HG02759 (cell line): ENCODE data around the gene CIC.

ENCODE experiments used
- ATAC-seq: cut with Tn5 transposase; IDR thresholded peaks from one replicate; pipeline ENCODE4 v1.9.1; 2021; ENCODE audit warnings: mild to moderate bottlenecking, moderate library complexity; ENCODE audit not compliant: unreplicated experiment

Gene CIC

DNA sequence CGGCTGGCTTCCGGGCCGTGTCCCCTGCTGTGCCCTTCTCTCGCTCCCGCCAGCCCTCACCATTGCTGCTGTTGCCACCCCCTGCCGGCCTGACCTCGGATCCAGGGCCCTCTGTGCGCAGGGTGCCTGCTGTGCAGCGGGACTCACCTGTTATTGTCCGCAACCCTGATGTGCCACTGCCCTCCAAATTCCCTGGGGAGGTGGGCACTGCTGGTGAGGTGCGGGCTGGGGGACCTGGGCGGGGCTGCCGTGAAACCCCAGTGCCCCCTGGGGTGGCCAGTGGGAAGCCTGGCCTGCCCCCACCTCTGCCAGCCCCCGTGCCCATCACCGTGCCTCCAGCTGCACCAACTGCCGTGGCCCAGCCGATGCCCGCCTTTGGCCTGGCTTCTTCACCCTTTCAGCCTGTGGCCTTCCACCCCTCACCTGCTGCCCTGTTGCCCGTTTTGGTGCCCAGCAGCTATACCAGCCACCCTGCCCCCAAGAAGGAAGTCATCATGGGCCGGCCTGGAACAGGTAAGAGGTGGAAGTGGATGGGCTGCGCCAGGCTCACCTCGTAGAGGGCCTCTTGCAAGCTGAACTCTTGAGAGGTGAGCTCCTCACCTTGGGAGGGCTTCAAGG is 5.1 kb downstream of the CIC start:
- ATAC-seq: no peak

DNA sequence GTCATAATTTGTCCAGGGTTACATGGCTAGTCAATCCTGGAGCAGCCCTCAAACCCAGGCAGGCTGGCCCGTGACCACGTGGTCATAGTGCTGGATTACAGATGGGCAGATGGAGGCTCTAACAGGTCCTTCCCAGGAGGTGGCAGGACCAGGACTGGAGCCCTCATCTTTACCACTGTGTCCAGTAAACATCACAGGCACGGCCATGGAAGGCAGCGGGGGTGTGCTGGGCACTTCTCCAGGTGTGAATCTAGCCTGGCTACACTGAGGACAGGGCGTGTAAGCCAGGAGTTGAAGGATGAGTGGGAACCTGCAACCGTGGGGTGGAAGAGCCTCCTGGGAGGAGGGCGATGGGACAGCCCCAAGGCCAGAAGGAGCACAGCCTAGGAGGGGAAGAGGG is 6.1 kb downstream of the CIC start:
- ATAC-seq: no peak

DNA sequence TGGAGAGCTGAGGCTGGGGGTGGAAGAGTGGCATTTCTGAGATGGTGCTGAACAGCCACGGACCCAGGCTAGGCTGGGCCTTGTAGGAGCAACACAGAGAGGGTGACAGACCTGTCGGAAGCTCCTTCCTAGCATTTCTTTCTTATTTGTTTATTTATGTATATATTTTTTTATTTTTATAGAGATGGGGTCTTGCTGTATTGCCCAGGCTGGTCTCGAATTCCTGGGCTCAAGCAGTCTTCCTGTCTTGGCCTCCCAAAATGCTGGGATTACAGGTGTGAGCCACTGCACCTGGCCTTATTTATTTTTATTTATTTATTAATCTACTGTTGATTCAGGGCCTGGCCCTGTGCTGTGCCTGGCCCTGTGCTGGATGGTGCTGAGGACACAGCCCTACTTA is 6.5 kb downstream of the CIC start:
- ATAC-seq: no peak

DNA sequence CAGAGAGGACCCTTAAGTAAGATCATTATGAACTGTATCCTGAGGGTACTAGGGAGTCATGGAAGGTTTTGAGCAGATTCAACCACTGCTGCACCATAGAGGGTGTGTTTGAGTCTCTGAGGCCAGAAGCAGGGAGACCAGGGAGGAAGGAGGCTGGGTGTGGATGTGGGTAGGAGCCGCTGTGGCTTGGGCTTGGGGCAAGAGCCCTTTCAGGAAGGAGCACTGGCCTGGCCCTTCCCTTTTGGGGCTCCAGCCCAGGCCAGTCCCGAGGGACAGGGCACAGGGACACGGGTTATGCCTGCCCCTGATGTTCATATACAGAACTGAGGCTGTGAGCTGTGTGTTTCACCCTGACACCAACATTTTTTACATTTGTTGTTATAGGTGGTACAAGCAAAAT is 7.2 kb downstream of the CIC start:
- no peak for ATAC-seq

DNA sequence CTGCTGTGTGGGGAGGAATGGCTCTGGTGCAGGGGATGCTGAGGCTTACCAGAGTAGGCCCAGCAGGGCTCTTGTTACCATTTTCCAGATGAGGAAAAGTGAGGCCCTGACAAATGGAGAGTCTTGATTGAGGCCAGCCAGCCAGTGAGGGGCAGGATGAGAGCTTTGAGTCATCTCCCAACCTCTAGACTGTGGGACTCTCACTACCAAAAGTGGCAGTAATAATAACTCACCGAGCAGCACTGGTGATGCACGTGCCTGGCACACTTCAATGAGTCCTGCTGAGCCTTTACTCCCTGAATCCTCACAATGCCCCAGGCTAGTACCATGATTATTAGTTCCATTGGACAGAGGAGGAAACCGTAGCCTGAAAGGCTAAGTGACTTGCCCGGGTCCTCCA is 7.8 kb downstream of the CIC start:
- ATAC-seq: no peak

DNA sequence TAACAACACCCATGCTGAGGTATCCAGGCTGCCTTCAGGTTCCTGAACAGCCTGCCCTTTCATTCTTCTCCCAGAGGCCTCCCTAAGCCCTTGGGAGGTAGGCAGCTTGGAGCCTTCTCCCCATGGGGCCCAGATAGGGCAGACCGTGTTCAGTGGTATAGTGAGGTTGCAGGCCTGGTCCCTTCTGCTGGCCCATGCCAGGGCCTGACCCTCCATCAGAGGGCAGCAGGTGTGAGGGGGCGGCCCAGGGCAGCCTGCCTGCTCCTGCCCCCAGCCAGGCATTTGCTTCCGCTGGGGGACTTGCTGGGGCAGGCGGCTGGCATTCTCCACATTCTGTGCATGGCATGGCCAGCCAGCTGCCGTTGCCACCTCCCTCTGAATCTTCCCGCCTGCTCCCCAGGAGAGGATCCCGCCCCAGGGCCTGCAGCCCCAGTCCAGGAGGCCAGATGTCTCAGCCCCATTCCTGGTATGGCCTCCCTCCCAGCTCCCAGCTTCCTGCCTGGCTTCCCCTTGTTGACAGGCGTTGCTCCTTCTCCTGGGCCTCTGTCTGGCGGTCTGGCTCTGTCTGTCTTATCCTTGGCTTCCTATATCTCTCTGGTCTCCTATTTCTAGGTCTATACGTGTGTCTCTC is 8.9 kb downstream of the CIC start:
- no peak for ATAC-seq

DNA sequence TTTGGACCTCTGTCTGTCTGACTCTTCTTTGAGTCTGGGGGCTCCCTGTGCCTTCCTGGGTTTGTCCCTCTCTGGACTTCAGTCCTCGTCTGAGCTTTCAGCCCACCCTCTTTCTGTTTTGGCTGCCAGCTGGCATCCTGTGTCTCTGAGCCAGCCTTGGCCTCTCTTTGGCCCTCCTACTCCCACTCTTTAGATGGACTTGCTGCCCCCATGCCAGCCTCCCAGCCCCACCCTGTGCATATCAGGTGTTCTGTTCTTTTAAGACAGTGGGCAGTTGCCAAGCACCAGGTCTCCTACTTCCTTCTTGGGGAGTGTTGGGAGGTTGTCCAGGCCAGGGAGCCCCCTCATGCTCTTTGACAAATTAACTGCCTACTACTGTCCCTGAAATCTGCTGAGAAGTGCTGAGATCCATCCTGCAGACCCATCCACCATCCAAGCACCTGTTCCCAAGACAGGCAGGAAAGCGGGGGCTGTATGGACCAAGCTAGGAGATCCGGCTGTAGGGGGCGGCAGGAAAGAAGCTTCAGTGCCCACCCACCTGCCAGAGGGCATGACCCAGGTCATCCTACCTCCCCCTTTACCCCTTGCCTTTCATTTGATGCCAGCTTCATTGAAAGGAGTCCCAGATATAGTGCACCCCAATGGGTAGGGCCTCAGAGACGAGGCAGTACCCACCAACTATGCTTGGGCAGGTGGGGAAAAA is 9.6 kb downstream of the CIC start:
- ATAC-seq: no peak

DNA sequence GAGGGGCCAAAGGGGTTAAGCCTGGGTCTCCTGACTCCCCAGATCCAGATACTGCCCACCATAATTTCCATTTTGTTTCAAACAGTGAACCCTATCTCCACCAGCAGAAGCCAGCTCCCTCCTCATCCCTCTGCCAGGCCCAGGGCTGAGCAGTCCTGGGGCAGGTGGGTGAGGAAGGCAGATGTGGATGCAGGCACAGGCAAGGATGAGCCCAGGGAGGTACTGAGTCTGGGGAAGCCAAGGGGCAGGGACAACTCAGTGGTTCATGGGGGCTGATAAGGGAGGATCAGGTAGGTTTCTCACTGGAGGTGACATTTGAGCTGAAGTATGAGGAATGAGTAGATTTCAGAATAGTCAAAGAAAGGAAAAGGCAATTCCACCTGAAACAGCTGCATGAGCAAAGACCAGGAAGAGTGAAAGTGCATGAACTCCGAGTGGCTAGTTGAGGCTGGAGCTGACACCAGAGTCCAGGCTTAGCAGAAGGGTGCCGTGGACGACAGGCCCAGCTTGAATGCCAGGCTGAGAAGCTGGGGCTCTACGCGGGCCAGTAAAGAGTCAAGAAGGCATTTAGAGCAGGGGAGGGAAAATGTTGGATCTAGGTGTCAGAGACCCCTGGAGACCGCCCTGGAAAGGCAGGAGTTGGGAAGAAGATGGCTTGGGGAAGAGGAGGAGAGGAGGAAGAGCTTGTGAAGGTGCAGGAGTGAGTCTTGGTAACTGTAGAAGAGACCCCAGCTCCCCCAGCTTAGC is 10.3 kb downstream of the CIC start:
- no peak for ATAC-seq

DNA sequence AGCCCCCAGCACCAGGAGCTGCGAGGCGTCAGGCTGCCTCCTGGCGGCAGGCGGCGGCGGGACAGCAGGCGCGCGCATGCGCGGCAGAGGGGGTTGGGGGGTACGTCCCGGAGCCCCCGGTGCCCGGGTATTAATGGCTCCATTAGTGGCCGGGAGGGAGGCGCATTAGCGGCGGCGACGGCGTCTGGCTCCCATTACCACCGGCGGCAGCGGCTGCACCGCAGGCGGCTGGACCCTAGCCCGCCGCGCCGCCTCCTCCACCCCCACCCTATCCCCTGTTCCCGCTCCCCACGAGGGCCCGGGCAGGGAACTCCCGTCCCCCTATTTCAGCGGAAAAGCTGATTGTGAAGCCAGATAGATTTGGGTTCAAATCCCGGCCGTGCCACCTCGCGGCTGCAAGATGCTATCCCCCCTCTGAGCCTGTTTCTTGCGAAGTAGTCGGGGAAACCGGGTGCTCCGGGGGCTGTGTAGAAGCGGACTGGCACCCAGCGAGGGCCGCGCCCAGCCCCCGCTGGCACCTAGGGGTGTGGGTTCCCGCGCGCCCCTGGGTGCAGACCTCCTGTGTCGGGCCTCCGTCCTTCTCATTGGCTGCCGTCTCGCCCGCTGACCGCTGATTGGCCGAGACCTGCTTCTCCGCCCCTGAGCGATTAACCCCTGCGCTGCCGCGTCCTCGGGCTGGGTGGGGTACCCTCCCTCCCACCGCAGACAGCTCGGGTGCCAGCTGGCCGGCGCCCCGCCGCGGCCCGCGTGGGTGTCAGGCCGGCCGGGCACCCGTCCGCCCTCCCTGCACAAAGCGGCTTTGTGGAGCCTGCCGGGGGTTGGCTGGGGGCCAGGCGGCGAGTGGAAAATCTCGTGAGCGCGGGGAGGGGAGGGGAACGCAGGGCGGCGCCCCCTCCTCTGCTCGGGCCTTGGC is 11.1 kb downstream of the CIC start:
- peak; percentile 35 for ATAC-seq

DNA sequence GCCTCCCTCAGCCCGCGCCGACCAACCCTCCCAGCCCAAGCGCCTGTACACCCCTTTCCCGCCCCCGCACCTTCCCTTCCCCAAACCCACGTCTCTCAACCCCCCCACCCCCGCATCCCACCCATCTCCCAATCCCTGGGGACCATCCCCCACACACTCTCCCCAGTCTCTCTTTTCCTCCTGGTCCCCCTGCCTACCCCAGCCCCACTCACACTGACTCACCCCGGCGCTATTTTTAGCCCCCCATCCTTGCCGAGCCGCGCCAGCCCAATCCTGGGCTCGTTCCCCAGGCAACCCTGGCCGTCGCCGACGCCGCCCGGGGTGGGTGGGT is 11.7 kb downstream of the CIC start:
- no peak for ATAC-seq

DNA sequence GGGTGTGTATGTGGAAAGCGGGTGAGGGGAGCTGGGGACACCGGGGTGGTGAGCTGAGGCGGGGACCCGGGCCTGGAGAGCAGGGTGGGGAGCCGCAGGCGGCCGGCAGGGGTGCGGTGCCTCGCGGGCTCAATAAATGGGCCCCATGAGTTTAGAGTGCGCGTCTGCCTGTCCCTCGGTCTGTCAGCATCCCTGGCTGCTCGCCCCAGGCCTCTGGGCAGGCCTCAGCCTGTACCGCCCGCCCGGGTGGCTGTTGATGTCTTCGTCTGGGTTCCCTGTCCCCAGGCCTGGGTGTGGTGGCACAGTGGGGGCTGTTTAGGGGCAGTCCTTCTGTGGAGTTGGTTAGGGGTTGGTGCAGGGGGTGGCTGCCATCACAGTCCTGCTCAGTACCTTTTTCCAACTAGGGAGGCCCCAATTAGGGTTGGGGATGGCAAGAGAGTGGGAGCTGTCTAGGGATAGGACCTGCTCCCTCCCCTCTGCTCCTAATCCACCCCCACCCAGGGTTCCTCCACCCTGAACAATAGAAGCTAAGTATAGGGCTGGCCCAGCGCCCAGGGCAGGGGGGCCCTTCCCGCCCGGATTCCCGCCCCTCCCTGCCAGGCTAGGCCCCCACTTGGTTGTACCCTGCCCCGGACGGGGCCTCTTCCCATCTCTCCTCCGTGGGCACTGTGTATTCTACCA is 12.2 kb downstream of the CIC start:
- no peak for ATAC-seq

DNA sequence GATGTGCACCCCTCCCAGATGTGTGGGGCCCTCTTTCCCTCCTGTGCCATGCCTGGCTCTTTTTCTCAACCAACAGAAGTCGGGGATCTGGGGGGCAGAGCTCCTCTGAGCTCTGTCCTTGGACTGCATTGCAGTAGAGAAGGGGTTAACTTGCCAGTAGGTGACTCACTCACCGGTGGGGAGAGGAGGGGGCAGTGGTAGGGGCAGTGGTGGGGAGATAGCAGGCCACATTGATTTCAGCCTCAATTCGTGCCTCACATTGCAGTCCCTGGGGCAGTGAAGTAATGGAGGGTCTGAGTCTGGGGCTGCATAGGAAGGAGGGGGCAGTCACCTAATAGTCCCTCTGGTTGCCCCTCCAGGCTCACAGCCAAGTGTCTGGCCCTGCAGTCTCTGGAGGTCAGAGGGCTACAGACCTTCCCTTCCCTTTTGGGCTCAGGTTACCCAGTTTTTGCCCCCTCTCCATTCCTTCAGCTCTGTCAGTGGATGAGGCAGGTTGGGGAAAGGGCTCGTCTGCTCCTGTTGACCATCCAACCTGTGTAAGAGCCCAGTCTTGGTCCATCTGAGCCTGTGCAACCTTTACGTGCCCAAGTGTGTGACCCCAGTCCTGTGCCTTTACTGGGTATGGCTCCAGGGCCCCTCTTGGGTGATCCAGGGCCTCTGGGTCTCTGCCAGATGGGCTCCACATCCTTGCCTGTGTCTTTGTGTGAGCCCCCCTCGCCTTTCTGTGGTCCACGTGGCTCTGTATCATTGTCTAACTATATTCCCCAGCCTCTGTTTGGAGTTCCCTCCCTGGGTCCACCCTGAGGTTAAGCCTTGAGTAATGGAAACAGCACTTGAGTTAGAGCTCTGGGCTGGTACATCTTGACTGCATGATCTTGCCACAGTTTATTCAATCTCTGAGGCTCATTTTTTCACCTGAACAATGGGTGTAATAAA is 13.0 kb downstream of the CIC start:
- ATAC-seq: no peak

DNA sequence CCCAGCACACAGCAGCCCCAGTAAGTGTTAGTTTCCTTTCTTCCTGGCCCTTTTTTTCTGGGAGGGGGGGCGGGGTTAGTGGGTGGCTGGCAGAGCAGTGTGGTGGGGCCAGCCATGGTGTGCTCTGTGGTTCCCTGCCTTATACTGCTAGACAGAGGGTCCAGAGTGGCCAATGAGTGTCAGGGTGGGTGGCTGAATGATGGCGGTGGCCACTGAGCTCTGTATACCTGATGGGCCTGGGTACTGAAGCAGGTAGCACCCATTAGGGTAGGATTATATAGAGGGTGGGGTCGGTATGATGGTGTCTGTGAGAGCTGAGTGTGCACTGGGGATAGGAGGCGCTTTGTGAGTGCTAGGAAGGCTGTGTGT is 13.8 kb downstream of the CIC start:
- ATAC-seq: no peak

DNA sequence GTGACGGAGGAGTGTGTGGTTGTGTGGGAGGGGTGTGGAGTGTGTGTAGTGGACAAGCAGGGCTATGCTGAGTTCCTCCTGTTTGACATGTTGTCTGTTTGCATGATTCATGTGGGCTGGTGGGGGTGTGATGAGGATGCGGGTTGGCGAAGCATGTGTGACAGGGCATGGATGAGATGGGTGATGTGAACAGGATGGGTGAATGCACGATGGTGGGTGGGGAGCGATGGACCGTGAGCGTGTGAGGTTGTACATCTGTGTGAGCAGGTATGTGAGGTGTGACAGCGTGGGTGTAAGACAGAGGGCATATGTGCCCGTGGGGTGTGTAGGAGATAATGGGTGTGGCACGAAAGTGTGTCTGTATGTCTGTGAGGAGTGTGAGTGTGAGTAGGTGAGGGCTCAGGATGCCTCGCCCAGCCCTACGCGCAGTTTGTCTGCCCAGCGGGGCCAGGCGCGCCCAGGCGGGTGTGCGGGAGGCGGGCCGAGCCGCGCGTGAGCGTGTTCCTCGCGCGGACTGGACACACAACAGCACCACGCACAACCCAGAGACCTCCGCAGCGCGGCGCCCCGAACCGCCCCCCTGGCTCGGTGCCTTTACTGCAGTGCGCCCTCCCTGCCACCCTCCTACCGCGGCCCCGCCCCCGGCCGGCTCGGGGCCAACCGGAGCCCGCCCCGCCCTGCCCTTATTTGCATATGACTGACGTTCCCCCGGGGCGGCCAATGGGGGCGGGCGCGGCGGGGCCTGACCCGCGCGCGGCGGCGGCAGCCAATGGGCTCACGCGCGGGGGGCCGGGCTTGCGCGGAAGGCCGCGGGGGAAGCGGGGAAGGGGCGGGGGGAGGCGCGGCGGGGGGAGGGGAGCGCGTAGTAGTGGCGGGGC is 14.4 kb downstream of the CIC start:
- ATAC-seq: peak; percentile 50

DNA sequence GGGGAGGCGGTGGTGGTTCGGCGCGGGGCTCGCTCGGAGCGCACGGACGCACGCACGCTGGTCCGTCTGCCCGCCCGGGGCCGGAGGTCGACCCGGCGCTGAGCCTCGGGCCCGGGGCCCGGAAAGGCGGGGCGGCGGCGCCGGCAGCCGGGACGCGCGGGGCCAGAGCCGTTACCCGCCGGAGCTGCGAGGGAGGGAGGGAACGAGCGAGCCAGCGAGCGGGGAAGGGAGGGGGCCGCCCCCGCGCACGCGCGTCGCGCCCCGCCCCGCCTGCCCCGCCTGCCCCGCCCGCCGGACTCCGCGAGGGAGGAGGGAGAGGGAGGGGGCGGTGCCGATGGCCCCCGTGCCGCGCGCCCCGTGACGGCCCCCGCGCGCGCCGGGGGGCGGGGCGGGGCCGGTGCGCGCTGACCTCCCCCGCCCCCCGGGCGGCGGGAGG is 15.0 kb downstream of the CIC start:
- peak; percentile 43 for ATAC-seq

DNA sequence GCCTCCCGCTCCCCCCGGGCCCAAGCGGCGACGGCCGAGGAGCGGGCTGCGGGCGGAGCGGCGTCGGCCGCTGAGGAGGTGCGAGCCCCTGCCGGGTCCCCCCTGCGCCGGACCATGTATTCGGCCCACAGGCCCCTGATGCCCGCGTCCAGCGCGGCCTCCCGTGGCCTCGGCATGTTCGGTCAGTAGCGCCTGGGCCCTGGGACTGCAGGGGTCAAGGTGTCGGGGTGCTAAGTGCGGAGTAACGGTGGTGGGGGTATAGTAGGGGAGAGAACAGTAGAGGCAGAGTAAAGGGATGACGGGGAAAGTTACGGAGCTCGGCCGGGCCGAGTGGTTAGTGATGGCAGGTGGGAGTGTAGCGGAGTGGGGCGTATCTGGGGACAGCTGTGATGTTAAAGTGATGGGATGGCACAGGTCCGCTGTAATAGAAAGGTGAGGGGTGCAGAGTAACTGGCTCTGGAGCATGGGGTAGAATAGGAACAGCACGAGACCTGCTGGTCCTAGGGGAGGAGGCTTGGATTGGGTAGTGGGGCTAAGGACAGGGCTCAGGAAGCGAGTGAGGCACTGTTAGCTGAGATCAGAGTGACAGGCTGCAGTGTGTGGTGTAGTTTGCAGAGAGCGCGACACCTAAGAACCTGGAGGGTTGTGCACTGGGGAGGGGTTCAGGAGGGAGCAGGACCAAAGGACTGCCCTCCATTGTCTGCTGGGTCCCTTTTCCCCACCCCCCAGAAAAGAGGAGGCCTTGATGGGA is 15.7 kb downstream of the CIC start:
- no peak for ATAC-seq

DNA sequence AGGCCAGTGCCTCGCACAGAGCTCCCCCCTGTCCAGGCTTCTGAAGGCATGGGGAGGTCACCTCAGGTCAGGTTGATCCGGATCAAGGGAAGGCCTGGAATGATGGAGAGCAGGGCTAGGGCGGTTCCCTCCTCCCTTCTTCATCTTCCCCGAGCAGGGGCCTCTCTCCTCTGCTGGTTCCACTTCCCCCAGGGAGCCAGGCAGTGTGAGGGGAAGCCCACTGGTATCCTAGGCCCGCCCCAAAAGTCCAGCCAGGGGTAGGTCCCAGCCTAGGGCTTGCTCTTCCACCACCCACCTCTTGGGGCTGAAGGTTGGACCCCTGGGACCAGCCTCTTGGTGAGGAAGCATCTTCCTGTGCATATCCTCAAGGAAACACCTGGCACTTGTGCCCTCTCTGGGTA is 16.5 kb downstream of the CIC start:
- ATAC-seq: no peak

DNA sequence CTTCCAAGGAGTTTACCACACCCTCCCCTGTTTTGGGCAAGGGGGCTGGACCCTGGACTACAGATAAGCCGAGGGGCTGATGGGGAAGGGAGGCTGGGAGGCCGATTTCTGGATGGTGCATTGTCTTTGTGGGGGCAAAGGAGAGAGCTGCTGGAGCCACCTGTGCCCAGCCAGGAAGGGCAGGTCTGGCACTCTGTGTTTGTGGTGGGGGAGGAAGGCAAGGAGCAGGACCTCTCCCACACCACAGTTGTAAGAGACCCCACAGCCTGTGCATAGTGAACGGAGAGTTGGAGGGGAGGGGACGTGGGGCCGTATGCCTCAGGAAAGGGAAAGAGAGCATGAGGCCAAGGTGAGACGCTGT is 16.9 kb downstream of the CIC start:
- no peak for ATAC-seq
